ENCODE data around the gene NAT9. TPM values are rescaled to one million over a fixed set of nuclear protein-coding genes. Genes with fewer than 3 reads are reported as not detected.
A peak's percentile ranks its signal among the peaks of the same experiment; 100 is the strongest.

Gene NAT9, protein sequence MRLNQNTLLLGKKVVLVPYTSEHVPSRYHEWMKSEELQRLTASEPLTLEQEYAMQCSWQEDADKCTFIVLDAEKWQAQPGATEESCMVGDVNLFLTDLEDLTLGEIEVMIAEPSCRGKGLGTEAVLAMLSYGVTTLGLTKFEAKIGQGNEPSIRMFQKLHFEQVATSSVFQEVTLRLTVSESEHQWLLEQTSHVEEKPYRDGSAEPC
- 10 to 100 TPM; 42.9 to 60.7 TPM for total RNA-seq

DNA sequence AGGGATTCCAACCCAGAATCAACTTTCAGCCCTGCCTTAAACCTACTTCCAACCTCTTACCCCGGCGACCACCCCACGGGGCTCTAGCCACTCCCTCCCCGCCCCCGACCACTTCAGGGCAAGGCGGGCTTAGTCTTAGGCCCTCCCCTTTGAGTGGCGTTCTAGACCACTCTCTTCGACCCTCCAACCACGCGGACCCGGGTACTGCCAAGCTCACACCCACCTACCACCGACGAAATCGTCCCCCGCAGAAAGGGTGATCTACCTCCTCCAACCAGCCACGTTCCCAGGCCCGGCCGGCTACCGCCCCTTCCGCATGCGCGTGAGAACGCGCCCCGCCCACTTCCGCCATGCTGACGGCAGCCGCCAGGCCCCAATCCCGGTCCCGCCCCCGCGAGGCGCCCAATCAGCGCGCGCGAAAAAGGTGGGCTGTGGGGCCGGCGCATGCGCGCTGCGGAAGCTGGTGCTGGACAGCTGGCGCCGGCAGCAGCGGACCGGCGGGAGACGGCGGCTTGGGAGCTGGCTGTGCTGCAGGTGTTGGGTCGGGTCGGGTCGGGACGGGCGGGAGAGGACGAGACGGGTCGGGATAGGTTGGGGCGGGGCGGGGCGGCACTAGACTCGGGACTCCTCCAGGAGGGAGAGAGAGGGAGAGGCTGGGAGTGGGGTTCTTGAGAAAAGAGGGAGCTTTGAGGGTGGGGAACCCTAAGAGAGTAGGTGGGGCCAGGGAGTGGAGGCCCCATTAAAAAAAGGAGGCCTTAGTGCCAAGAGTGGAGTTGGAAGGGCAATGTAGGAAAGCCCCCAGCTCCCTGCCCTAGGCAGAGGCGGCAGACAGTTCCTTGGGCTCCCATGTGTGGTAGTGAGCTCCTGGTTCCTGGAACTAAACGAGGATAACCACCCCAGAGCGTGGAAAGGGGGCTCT is at the start of gene NAT9:
Gene NAT9, minus strand, starts transcription at position 302 of the 919 bp plus-strand sequence. CDS start 647 bp downstream, outside the sequence.
- peak; percentile 88 to 94 for ATAC-seq
- Mint-ChIP-seq H3K36me3 (no peaks in the 10 kb centered on the region), H3K4me3 (peak within 1 kb of the TSS; percentile 100), H3K9me3 (no peaks in the 10 kb centered on the region), H3K4me1 (ENCODE audit: low read depth in 2 of 2) (peaks cover 58 to 70% of the 10 kb centered on the region in 2 donors), H3K27me3 (no peaks in the 10 kb centered on the region), H3K27ac (peak within 1 kb of the TSS; percentile 97)
- peak; percentile 100 for DNase-seq (ENCODE audit: low spot score)

DNA sequence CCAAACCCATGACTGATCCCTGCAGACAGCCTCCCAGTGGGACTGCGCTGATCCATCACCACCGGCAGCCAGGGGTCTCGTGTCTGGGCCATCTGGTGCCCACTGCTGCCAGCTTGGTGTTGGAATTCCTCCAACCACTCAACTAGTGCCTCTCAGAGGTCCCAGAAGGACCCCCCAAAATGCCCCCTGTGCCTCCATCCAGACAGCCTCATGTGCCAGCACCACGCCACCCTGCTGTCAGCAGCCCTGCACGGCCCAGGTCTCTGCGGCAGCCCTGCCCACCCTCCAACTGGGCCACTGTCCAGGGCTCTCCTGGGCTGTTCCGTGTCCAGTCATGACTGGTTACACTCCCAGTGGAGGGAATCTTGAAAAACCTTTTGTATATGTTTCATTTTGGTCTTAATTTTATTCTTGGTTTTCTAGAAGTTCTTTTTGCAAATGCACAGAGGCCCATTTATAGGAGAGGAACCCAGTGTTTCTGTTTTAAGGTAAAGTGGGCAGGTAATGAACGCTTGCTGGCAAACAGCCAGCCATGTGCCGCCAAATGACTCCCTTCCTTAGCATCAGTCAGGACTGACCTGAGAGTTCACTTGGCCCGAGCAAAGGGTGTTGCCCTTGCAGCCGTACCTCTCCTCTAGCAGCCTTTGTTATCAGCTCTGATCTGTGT is 48.9 kb upstream of the NAT9 start:
- ATAC-seq (no peak), DNase-seq (ENCODE audit: low spot score) (no peak)
- Mint-ChIP-seq H3K4me3 (no peak overlapping the region), H3K36me3 (no peaks in the 10 kb centered on the region), H3K27ac (no peak overlapping the region), H3K4me1 (ENCODE audit: low read depth in 2 of 2) (no peaks in the 10 kb centered on the region), H3K27me3 (no peaks in the 10 kb centered on the region), H3K9me3 (no peaks in the 10 kb centered on the region)

DNA sequence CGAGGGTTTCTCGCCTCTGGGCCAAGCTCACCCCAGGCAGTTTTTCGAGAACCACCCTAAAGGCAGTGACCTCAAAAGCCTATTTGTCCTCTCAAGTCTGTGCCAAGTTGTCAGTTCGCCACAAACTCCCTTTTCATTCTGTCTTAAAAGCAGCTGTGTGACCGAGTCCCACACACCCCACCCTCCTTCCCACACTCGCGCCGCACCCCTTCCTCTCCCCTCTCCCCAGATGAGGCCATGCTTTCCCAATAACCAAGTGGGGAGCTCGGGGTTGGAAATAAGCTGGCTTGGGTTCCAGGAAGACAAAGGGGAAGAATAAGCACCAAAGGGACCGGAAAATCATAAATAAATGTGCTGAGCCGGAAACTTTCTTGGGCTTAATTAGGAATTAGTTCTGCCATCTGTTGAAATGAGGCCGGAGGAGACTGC is 46.8 kb upstream of the NAT9 start:
- Mint-ChIP-seq H3K36me3 (no peaks in the 10 kb centered on the region), H3K9me3 (no peaks in the 10 kb centered on the region), H3K4me3 (no peak overlapping the region), H3K27me3 (no peaks in the 10 kb centered on the region), H3K4me1 (ENCODE audit: low read depth in 2 of 2) (no peaks in the 10 kb centered on the region), H3K27ac (no peak overlapping the region)
- DNase-seq (ENCODE audit: low spot score) (no peak), ATAC-seq (no peak)

DNA sequence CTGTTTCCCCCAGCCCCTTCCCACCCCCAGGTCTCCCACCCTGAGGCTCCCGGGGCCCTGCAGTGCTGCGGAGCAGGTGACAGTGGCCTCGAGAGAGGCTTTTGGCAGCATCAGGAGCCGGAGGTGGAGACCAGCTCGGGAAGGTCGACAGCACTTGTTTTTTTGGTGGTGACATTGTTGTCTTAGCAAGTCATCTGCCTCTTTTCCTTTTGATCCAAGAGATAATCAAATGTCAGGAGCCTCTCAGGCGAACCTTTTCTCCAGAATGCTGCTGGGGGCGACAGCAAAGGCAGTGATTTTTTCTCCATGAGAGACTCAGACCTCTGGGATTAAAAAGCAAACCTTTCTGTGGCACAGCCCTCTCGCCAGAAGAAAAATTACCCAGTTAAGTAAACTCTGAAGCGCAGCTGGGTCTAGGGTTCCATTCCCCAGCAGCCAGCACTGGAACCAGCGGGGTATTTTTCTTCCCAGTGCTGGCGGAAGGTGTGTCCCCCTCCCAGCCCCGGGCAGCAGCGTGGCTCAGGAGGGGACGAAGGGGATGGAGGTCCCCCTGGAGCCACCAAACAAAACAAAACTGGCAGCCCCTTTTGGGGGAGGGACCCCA is 46.3 kb upstream of the NAT9 start:
- no peaks in the 10 kb centered on the region for H3K27me3 Mint-ChIP-seq

DNA sequence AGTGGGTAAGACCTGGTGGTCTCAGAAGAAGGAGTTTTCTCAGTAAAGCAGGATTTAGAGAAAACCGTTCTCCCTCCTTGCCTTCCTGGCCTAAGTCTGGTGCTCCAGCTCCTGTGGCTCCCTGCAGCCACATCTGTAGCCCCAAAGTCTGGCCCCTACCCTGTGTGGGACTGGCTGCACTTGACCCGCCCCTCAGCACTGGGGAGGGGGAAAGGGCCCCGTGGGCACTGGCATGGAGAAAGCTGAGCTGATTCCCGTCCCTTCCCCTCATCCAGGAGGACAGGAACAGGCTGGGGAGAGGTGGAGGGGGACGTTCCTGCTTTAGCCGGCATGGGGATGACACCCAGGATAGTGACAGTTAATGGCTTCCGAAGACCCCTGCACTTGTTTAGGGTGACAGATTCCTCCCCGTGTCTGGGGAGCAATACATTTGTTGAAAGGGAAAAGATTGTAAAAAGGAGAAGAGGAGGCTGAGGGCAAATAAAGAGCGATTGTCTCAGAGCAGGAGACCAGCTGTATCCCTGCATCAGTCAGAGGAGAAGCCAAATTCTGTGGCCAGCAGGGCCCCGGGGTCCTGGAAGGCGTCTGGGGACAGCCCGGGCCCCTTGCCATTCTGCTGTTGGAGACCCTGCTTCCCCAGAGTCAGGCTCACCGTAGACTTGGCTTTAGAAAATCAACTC is 45.6 kb upstream of the NAT9 start:
- ATAC-seq: no peak
- Mint-ChIP-seq H3K27ac (no peak overlapping the region), H3K9me3 (no peaks in the 10 kb centered on the region), H3K36me3 (no peaks in the 10 kb centered on the region), H3K27me3 (no peaks in the 10 kb centered on the region), H3K4me1 (ENCODE audit: low read depth in 2 of 2) (no peaks in the 10 kb centered on the region), H3K4me3 (no peak overlapping the region)
- no peak for DNase-seq (ENCODE audit: low spot score)

More for the DNA sequence above, 46.3 kb upstream of the NAT9 start:
- Mint-ChIP-seq H3K27ac (no peak overlapping the region), H3K4me3 (no peak overlapping the region), H3K9me3 (no peaks in the 10 kb centered on the region), H3K4me1 (ENCODE audit: low read depth in 2 of 2) (no peaks in the 10 kb centered on the region), H3K36me3 (no peaks in the 10 kb centered on the region)
- ATAC-seq (no peak), DNase-seq (ENCODE audit: low spot score) (no peak)

DNA sequence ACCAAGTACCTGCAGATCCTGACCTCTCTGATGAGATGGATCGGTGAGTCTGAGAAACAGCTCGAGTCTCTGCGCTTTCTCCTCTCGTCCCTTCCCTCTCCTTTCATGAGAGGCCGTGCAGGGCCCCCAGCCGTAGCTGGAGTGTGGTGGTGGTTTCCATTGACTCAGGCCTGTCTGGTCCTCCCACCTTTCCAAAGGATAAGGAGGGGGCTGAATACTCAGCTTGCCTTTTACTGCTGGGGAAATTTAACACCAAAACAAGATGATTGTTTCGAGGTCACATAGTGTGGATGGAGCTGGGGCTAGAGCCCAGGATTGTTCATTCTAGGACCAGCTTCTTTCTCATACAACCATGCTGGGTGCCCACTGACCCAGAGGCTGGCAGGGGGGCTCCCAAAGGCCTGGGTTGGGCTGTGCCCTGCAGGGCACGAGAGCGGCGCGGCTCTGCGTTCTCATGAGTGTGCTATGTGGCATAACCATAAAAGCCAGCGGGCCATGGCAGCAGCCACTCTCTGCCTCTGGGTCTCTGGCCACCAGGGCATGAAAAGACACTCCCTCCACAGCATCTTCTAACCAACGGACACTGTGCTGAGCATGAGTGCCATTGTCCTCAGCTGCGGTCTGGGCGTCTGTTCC is 43.8 kb upstream of the NAT9 start:
- no peak for ATAC-seq
- H3K4me1 Mint-ChIP-seq (ENCODE audit: low read depth in 2 of 2): peaks cover 0 to 3% of the 10 kb centered on the region in 2 donors
- H3K36me3 Mint-ChIP-seq: no peaks in the 10 kb centered on the region
- H3K9me3 Mint-ChIP-seq: no peaks in the 10 kb centered on the region
- no peak overlapping the region for H3K4me3 Mint-ChIP-seq
- no peak overlapping the region for H3K27ac Mint-ChIP-seq
- no peaks in the 10 kb centered on the region for H3K27me3 Mint-ChIP-seq
- no peak for DNase-seq (ENCODE audit: low spot score)

DNA sequence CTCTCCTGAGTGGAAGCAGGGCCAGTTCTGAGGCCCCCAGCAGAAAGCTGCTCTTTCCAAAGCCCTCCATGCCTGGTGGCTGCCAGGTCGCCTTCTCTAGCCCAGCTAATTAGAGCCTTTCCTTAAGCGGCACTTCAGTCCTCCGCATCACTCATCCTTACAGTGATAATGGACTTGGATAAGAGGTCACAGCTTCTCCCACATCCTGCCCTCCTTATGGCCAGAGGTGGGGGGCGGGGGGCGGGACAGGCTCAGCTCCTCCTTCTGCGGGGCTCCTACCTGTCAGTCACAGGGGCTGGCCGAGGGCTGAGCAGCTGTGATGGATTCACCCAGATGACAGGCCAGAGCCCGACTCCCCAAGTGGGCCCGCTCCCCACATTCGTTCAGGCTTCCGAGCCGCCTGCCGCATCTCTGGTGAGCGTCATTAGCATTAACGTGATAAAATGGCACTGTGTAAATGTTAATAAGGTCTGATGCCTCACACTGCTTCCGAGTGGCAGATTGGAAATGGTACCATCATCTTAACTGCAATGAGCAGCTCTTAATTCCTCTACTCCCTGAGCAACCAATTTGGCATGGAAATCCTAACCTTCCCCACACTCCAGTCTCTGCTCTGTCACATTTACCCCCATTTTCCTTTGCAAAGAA is 42.3 kb upstream of the NAT9 start:
- H3K4me3 Mint-ChIP-seq: no peak overlapping the region
- H3K27ac Mint-ChIP-seq: no peak overlapping the region
- H3K27me3 Mint-ChIP-seq: no peaks in the 10 kb centered on the region
- DNase-seq (ENCODE audit: low spot score) (no peak), ATAC-seq (no peak)
- H3K4me1 Mint-ChIP-seq (ENCODE audit: low read depth in 2 of 2): peaks cover 0 to 5% of the 10 kb centered on the region in 2 donors
- H3K36me3 Mint-ChIP-seq: no peaks in the 10 kb centered on the region
- H3K9me3 Mint-ChIP-seq: no peaks in the 10 kb centered on the region

DNA sequence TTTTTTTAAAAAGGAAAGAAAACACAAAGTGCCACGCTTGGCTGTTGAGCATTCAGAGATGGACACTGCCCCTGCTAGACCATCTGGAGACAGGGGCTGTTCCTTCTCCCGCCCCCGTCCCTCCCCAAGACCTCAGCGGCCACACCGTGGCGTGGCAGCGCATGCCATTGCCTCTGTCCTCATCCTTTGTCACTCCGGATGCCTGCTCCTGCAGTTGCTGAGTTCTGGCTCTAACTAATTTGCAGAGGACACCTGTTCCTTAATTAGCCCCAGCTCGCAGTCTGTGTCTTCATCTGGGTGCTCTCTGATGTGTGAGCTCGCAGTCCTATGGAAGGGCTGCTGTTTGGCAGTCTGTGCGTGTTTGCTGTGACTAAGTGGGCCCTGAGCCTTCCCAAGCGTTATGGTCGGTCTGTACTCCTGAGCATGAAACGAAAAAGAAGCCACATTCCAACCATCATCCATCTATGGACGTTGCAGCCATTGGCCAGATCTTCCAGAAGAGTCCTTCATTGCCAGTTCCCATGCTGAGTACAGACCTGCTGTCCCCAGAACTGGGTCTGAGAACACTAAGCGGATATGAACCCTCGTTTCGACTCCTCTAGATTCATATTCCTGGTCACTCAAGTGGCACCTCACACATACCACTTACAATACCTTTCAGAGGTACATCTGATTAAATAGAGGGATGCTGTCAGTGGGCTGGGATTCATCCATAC is 40.9 kb upstream of the NAT9 start:
- ATAC-seq: no peak
- Mint-ChIP-seq H3K27ac (no peak overlapping the region), H3K9me3 (no peaks in the 10 kb centered on the region), H3K4me1 (ENCODE audit: low read depth in 2 of 2) (peaks cover 0 to 5% of the 10 kb centered on the region in 2 donors), H3K36me3 (no peaks in the 10 kb centered on the region), H3K4me3 (no peak overlapping the region), H3K27me3 (no peaks in the 10 kb centered on the region)
- no peak for DNase-seq (ENCODE audit: low spot score)

DNA sequence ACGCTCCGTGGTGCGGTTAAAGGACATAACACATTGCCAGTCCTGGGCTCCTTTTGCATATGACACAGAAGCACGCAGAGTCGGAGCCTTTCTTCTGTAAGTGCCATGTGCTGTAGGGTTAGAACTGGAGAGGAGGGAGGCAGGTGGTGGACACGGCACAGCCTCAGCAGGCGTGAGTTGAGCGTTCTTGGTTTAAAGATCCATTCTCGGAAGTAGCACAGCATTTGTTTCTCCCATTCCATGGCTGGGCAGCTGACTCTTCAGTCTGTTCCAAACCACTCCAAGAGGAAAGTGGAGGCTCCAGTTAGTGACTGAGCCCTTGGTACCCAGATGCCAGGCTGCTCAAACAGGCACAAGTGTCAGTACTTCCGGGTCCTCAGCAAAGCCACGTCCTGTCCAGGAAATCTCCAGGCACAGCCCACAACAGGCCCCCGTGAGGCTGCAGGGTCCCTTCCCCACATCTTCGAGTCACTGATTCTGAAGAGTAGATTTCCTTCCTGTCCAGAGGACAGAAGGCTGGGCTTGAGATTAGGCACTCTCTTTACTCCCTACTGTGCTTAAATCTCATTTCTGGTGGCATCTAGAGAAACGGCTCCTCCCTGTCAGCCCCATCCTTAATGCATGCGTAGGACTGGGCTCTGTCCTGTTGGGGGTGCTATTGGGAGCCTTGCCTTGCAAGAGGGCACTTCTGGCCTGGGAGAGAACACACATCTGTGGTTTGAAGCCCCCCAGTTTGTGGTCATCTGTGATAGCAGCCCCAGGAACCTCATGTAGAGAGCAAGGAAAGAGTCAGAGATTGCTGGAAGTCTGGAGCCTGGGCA is 39.6 kb upstream of the NAT9 start:
- ATAC-seq: peak; percentile 30 to 42
- no peak for DNase-seq (ENCODE audit: low spot score)
- no peak overlapping the region for H3K4me3 Mint-ChIP-seq
- no peaks in the 10 kb centered on the region for H3K9me3 Mint-ChIP-seq
- no peak overlapping the region for H3K27ac Mint-ChIP-seq
- H3K27me3 Mint-ChIP-seq: no peaks in the 10 kb centered on the region
- peaks cover 0 to 5% of the 10 kb centered on the region in 2 donors for H3K4me1 Mint-ChIP-seq (ENCODE audit: low read depth in 2 of 2)
- no peaks in the 10 kb centered on the region for H3K36me3 Mint-ChIP-seq

DNA sequence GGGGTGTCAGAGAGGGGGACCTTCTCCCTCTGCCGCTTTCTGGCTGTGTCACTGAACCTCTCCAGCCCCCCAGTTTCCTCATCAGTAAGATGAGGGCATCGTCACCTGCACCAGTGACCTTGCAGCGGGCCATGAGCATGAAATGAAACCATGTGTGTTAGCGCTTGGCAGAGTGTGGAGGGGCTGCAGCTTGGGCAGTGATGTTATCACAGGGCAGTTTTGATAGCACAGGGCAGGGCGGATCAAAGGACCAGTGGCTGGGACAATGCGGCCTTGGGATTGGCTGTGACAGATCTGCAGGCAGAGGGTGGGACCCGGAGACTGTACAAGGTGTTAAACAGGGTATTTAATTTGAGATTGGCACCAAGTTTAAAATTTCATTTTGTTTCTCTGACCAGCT is 38.9 kb upstream of the NAT9 start:
- Mint-ChIP-seq H3K9me3 (no peaks in the 10 kb centered on the region), H3K4me3 (no peak overlapping the region), H3K27ac (no peak overlapping the region), H3K36me3 (no peaks in the 10 kb centered on the region), H3K27me3 (no peaks in the 10 kb centered on the region), H3K4me1 (ENCODE audit: low read depth in 2 of 2) (peaks cover 0 to 7% of the 10 kb centered on the region in 2 donors)
- DNase-seq (ENCODE audit: low spot score): no peak
- no peak for ATAC-seq

DNA sequence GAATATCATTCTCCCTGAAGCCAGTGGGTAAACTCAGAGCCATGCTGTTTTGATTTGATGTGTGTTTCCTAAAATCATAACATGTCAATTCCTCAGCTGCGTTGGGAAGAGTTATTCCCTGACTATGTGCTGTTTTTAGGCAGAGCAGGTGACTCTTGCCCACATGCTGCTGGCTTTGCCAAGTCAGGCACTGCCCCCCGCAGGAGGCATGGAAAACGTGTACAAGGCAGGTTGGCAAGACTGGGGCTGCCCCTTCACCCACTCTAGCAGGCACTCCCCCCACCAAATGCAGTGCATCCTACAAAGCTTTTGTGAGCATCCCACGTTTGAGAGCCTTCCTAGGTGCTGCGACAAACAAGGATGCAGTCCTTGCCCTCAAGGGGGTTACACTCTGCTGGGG is 38.3 kb upstream of the NAT9 start:
- Mint-ChIP-seq H3K27me3 (no peaks in the 10 kb centered on the region), H3K4me1 (ENCODE audit: low read depth in 2 of 2) (peaks cover 0 to 8% of the 10 kb centered on the region in 2 donors), H3K27ac (no peak overlapping the region), H3K36me3 (no peaks in the 10 kb centered on the region), H3K9me3 (no peaks in the 10 kb centered on the region), H3K4me3 (no peak overlapping the region)
- ATAC-seq (no peak), DNase-seq (ENCODE audit: low spot score) (no peak)
